Measurements from ENCODE around the gene TLE6. TPM values are rescaled to one million over a fixed set of nuclear protein-coding genes. Genes with fewer than 3 reads are reported as not detected.

Gene TLE6
- total and polyA plus RNA-seq, 2 of the 8 experiments (the other 6 are each of a cell fraction or from before 2014, with no cell fraction given), result 2.5 to 2.9 TPM

- Histone ChIP-seq H2AFZ (ENCODE audit: low read length) (no peak overlapping the region), H3K9ac (replicated peaks in 1 of 4; ENCODE audit: extremely low read depth in 1 of 4, low read depth in 3 of 4, low read length in 3 of 4) (no peak overlapping the region), H2BK20ac (ENCODE audit: low read length) (no peak overlapping the region), H2BK120ac (replicated peaks; ENCODE audit: low read depth, low read length) (no peak overlapping the region), H3K4me2 (ENCODE audit: insufficient read depth in 1 of 2, low read depth in 2 of 2, low read length in 2 of 2) (no peak overlapping the region), H3K23me2 (ENCODE audit: low read depth, low read length) (no peaks in the 10 kb centered on the region), H3K14ac (ENCODE audit: insufficient read length) (no peak overlapping the region), H4K5ac (ENCODE audit: insufficient read length, low read depth, low read length) (no peak overlapping the region), H2BK15ac (ENCODE audit: low read length) (no peak overlapping the region), H4K91ac (replicated peaks; ENCODE audit: insufficient read length, low read length) (no peak overlapping the region), H3K36me3 (ENCODE audit: control insufficient read depth in 2 of 4, insufficient read depth in 4 of 4, low read length in 3 of 4) (no peaks in the 10 kb centered on the region), H3K9me3 (ENCODE audit: insufficient read depth in 2 of 2, low read depth in 1 of 2, low read length in 1 of 2) (no peaks in the 10 kb centered on the region), H2BK5ac (ENCODE audit: low read depth, low read length) (no peak overlapping the region), H4K8ac (ENCODE audit: extremely low read depth, insufficient read depth, low read length) (no peak overlapping the region), H3K79me1 (ENCODE audit: low read depth, low read length) (no peaks in the 10 kb centered on the region), H3K56ac (replicated peaks; ENCODE audit: insufficient read length, low read depth, low read length) (no peak overlapping the region), H3K27me3 (replicated peaks in 1 of 4; ENCODE audit: control insufficient read depth in 3 of 4, extremely low read depth in 1 of 4, insufficient read depth in 3 of 4, low read length in 3 of 4) (no peaks in the 10 kb centered on the region), H3K4me1 (replicated peaks in 1 of 4; ENCODE audit: control insufficient read depth in 3 of 4, insufficient read depth in 4 of 4, low read length in 3 of 4) (peaks cover 0 to 7% (median 0%) of the 10 kb centered on the region in 4 experiments; a peak in 3 of 7 replicates), H3K18ac (ENCODE audit: extremely low read depth, low read length) (no peak overlapping the region), H3K4me3 (ENCODE audit: extremely low read depth in 1 of 4, insufficient read depth in 2 of 4, low read depth in 3 of 4, low read length in 4 of 4) (no peak overlapping the region), H2AK5ac (ENCODE audit: low read depth, low read length) (no peak overlapping the region), H3K27ac (ENCODE audit: low read depth, low read length) (no peak overlapping the region), H4K20me1 (replicated peaks in 1 of 2; ENCODE audit: control insufficient read depth in 1 of 2, insufficient read depth in 2 of 2, low read length in 2 of 2) (no peaks in the 10 kb centered on the region), H3K4ac (replicated peaks; ENCODE audit: insufficient read length, low read depth, low read length) (no peak overlapping the region), H2BK12ac (ENCODE audit: low read depth, low read length) (no peak overlapping the region), H3K23ac (ENCODE audit: insufficient read length) (no peak overlapping the region), H3K79me2 (ENCODE audit: control insufficient read depth in 1 of 2, insufficient read depth in 2 of 2, low read length in 2 of 2) (no peaks in the 10 kb centered on the region)
- ChIA-PET CTCF (ENCODE audit: partially characterized antibody) (interaction anchor here (1.1 kb wide), 1 partner anchor 11 kb away, joined by 3 read pairs; no protein-coding TSS in a partner anchor), POLR2A (ENCODE audit: partially characterized antibody) (interaction anchor here (0.8 to 2.5 kb wide), 3 partner anchors 9 to 38 kb away, joined by 3 to 9 read pairs (median 4); no protein-coding TSS in a partner anchor)
- DNase-seq (ENCODE audit: low read depth in 1 of 2, low spot score in 2 of 2) (no peak), FAIRE-seq (no peak)
- TF ChIP-seq TBP (IDR thresholded peaks at IDR 0.05; ENCODE audit: low read depth, low read length), result no peak
- no peak for TF ChIP-seq KDM4A (IDR thresholded peaks at IDR 0.05; ENCODE audit: low read depth, low read length, severe bottlenecking)
- TF ChIP-seq TCF12 (IDR thresholded peaks at IDR 0.05; ENCODE audit: low read depth, low read length), result no peak
- TF ChIP-seq KDM1A (IDR thresholded peaks at IDR 0.05; ENCODE audit: borderline replicate concordance, low read length), result no peak
- TF ChIP-seq HDAC2 (IDR thresholded peaks at IDR 0.05; ENCODE audit: borderline replicate concordance in 1 of 2, low read depth in 2 of 2, low read length in 2 of 2), result no peak
- TF ChIP-seq NANOG (IDR thresholded peaks at IDR 0.05; ENCODE audit: insufficient read depth, low read depth, low read length, poor library complexity, severe bottlenecking), result no peak
- TF ChIP-seq EZH2 (IDR thresholded peaks at IDR 0.05; ENCODE audit: low read depth, low read length, severe bottlenecking), result no peak
- TF ChIP-seq TAF1 (IDR thresholded peaks at IDR 0.05; ENCODE audit: low read depth, low read length), result no peak
- TF ChIP-seq JUND (IDR thresholded peaks at IDR 0.05; ENCODE audit: low read length), result no peak
- no peak for TF ChIP-seq SP4 (IDR thresholded peaks at IDR 0.05; ENCODE audit: low read length)
- TF ChIP-seq POLR2AphosphoS5 (IDR thresholded peaks at IDR 0.05; ENCODE audit: low read depth, low read length), result no peak
- no peak for TF ChIP-seq NRF1 (IDR thresholded peaks at IDR 0.05; ENCODE audit: low read depth, low read length)
- no peak for TF ChIP-seq RNF2 (IDR thresholded peaks at IDR 0.05; ENCODE audit: borderline replicate concordance, low read depth, low read length, missing control alignments, poor library complexity, severe bottlenecking)
- WGBS, 2 experiments (ENCODE audit: extremely low coverage in 1 of 2, insufficient coverage in 1 of 2, insufficient read length in 1 of 2, insufficient replicate concordance in 2 of 2, low coverage in 1 of 2, low lambda C conversion rate in 2 of 2, missing lambda C conversion rate in 1 of 2), result 93% methylated on average over 8 of the region's 8 CpGs; no CpG with 5 or more reads in 1 of the 2 experiments
Observed at GRCh38 chr19:3014135-3014534, 36.8 kb downstream of the TLE6 start.
